Motor neuron (in vitro differentiated cells): ENCODE measurements around the gene HNRNPF. TPM values are rescaled to one million over a fixed set of nuclear protein-coding genes. Genes with fewer than 3 reads are reported as not detected.

Experiments used
- ATAC-seq, 8 experiments: fragments of 200-7000 bp; cut with Tn5 transposase; replicated peaks in 6 of 8; 2 replicates each; pipeline ENCODE4 v1.8.0; 2021; ENCODE audit warnings: mild to moderate bottlenecking in 8 of 8, moderate library complexity in 8 of 8
- H3K27ac ChIP-seq, 2 donors: fragments of 250-450 bp; sonication (Bioruptor Pico); 2 replicates each; pipeline ENCODE4 v1.9.0; 2021; ENCODE audit warnings: antibody characterized with exemption in 2 of 2, mild to moderate bottlenecking in 2 of 2, moderate library complexity in 1 of 2
- H3K4me1 ChIP-seq, 2 donors: fragments of 250-450 bp; sonication (Bioruptor Pico); replicated peaks in 1 of 2; 2 replicates each; pipeline ENCODE4 v1.6.1; 2021; ENCODE audit warnings: antibody characterized with exemption in 2 of 2, mild to moderate bottlenecking in 2 of 2, moderate library complexity in 1 of 2
- H3K4me3 ChIP-seq, 5 donors: fragments of 250-450 bp; sonication (Bioruptor Pico); 2 replicates each; pipeline ENCODE4 v1.9.0; 2021; ENCODE audit warnings: antibody characterized with exemption in 5 of 5, mild to moderate bottlenecking in 5 of 5, moderate library complexity in 4 of 5
- WGBS, 10 experiments: fragments of 450-650 bp; shearing (Covaris generic); methylation state at CpG; one replicate each; pipeline ENCODE4 v1.0.0; 2022; 5-methylcytosine and 5-hydroxymethylcytosine counted together
- in situ Hi-C, 9 experiments: fragments of 400-800 bp; cut with MboI; loops; one replicate each; pipeline ENCODE4 v1.15.0; 2021; ENCODE audit warnings: low sequenced_read_pairs in 9 of 9, low pct_unique_long_range_greater_than_20kb in 2 of 9; ENCODE audit not compliant: unreplicated experiment in 9 of 9
- total RNA-seq, 8 experiments: library from RNA; unstranded; fragments of 300-600 nt; gene quantifications; 2 replicates each; pipeline versions ENCODE4 v1.2.3 to v1.2.4, GENCODE V29; 2022

HNRNPF gene
- total RNA-seq, 8 experiments from 2014 or later: 60.5 to 204 (median 122) TPM

DNA sequence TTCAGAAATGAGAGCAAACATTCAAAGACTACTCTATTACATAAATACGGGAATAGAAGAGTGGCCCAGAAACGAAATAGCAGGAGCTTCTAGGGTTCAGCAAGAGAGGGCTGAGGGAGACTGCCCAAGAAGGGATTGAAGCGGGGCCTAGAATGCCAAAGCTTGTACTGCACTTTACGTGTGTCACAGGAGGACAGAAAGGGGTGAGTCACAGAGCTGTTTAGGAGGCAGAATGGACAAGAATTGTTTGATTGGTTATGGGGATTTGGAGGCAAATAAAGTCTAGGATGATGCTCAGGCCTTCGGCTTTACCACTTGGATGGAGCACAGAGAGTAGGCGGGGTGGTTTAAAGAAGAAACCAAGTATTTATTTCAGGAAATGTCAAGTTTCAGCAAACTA lies 48.9 kb downstream of the HNRNPF start:
- in situ Hi-C loops: no loop called here
- 50 to 100% (median 88%) methylated on average over 2 to 6 of the region's 6 CpGs for WGBS, 10 experiments
- no peak overlapping the region for H3K27ac ChIP-seq
- H3K4me1 ChIP-seq: no peaks in the 10 kb centered on the region
- no peak overlapping the region for H3K4me3 ChIP-seq
- ATAC-seq: no peak

DNA sequence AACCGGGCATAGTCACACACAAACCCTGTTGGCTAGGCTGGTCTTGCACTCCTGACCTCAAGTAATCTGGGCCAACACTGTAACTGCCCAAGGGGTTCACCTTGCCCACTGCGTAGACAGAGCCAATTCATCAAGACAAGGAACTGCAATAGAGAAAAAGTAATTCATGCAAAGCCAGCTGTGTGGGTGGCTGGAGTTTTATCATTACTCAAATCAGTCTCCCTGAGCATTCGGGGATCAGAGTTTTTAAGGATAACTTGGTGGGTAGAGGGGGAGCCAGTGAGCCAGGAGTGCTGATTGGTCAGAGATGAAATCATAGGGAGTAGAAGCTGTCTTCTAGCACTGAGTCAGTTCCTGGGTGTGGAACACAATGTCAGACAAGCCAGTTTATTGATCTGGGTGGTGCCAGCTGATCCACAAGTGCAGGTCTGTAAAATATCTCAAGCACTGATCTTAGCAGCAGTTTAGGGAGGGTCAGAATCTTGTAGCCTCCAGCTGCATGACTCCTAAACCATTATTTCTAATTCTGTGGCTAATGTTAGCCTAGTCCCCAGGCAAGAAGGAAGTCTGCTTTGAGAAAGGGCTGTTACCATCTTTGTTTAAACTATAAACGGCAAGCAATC lies 53.1 kb downstream of the HNRNPF start:
- WGBS, 10 experiments: 6 to 54% (median 34%) methylated on average over 1 to 3 of the region's 4 CpGs; no CpG with 5 or more reads in 4 of the 10 experiments
- ATAC-seq: peak; percentile 54 to 97 (median 76)
- no peak overlapping the region for H3K4me3 ChIP-seq
- H3K27ac ChIP-seq: no peak overlapping the region
- no peaks in the 10 kb centered on the region for H3K4me1 ChIP-seq
- in situ Hi-C loops: no loop called here

DNA sequence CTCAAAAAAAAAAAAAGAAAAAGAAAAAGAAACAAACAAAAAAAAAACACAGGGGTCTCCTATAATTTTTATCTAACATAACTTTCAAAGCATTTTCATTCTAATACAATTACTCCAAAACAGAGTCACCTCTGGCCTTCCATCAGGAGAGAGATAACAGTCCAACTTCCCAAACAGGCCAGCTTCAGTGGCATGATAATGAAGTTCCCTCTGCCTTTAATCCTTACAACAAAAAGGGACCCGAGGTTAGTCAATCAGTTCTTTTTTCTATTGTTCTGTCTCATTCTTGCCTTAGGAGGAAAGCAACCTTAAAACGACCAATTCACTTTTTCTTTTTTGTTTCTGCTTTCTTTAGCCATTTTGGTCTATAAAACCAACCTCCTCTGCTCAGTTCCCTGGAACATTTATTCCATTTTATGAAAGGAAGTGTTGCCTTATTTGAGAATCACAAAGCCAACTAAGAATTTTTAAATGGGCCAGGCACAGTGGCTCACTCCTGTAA lies 54.1 kb downstream of the HNRNPF start:
- no peak overlapping the region for H3K27ac ChIP-seq
- WGBS, 10 experiments: 0 to 14% (median 0%) methylated on average over 1 to 2 of the region's 2 CpGs
- H3K4me1 ChIP-seq: no peaks in the 10 kb centered on the region
- ATAC-seq: no peak
- in situ Hi-C loops: no loop called here
- H3K4me3 ChIP-seq: no peak overlapping the region

DNA sequence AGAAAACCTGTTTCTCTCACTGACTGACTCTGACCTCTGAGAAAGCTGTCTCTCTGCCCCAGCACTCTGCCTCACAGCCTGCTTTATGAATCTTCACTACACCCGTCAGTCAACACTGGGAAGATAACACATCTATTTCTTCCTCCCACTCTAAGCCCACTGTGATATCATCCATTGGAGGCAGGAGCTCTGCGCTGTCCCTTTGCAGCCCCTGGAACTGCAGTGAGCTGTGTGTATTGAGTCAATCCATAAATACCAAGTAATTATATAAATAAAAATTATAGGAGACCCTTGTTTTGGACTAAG lies 54.7 kb downstream of the HNRNPF start:
- H3K4me3 ChIP-seq: no peak overlapping the region
- 56 to 90% (median 69%) methylated on average over 1 to 2 of the region's 2 CpGs; no CpG with 5 or more reads in 5 of the 10 experiments for WGBS, 10 experiments
- H3K27ac ChIP-seq: no peak overlapping the region
- peak in 5 of 8 experiments; percentile 41 to 67 (median 48) for ATAC-seq
- in situ Hi-C loops: no loop called here
- H3K4me1 ChIP-seq: no peaks in the 10 kb centered on the region

DNA sequence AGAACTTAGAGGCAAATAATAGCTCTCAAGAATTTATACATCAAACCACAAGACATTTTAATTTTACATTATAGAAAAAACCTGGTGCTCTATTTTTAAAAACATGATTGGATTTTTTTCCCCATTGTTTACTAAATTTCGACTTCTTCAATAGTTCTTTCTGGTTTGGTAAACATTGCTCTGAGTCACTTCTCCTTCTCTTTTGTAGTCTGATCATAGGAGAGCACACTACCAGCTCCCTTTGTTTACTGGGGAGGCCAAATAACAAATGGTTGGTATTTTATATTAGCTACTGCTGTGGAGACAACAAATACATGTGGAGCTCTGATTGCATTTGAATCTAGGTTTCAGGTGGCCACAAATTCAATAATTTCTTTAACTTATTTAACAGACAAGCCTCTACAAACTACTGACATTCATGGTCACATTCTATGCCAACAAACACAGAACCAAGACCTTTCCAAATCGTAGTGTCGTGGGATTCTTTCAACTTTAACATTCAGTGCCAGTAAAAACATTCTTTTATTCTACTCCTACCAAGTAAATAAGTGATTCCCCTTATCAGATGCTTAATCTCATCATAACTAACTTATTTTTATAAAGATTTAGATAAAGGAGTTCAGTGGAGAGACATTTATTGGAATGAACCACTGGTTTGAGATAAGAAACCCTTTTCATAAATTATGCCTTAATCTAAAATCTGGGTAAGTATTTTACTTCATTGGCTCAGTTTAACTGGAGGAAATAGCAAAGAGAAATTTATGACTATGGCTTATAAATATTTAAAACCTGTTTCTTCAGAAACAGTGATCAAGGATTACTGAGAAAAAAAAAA lies 55.3 kb downstream of the HNRNPF start:
- Histone ChIP-seq H3K4me3 (no peak overlapping the region), H3K27ac (no peak overlapping the region), H3K4me1 (no peaks in the 10 kb centered on the region)
- in situ Hi-C loops: no loop called here
- WGBS, 10 experiments: 0 to 67% (median 45%) methylated on average over 1 to 3 of the region's 3 CpGs; no CpG with 5 or more reads in 1 of the 10 experiments
- ATAC-seq: peak in 1 of 8 experiments; percentile 57

DNA sequence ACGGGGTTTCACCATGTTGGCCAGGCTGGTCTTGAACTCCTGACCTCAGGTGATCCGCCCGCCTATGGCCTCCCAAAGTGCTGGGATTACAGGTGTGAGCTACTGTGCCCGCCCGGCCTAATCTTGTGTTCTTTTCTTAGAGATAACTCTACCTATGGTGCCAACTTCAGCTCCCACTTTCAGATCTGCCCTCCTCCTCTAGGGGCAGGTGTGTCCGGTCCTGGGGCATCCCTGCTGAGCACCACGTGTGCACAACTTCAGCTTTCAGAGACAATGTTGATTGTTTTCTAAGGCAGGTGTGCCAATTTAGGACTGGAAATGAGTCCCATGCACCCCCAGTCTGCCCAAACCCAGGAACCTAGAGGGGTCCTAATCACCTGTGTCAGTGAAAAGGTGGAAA lies 56.0 kb downstream of the HNRNPF start:
- WGBS, 10 experiments: 60 to 89% (median 81%) methylated on average over 1 to 6 of the region's 7 CpGs; no CpG with 5 or more reads in 5 of the 10 experiments
- Histone ChIP-seq H3K27ac (no peak overlapping the region), H3K4me3 (no peak overlapping the region), H3K4me1 (no peaks in the 10 kb centered on the region)
- no peak for ATAC-seq
- in situ Hi-C loops: no loop called here

DNA sequence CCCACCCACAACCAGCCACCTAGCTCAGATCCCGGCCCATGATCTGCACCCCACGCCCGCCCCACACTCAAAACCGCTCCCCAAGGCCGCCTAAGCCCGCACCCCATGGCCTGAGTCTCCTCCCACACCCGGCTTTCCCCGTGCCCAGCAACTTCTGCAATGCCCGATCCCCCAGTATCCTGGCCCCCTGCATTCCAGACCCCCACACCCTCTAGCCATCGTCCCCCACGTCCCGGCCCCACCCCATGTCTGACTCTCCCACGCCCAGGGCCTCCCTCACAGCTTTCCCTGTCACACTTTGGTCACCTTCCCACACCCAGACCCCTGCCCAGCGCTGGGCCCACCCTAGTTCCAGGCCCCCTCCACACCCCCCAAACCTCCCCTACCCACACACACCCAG lies 57.7 kb downstream of the HNRNPF start:
- in situ Hi-C loops: no loop called here
- ATAC-seq: no peak
- Histone ChIP-seq H3K4me1 (no peaks in the 10 kb centered on the region), H3K4me3 (no peak overlapping the region), H3K27ac (no peak overlapping the region)
- no CpG with 5 or more reads among the region's 14 CpGs for WGBS, 10 experiments

DNA sequence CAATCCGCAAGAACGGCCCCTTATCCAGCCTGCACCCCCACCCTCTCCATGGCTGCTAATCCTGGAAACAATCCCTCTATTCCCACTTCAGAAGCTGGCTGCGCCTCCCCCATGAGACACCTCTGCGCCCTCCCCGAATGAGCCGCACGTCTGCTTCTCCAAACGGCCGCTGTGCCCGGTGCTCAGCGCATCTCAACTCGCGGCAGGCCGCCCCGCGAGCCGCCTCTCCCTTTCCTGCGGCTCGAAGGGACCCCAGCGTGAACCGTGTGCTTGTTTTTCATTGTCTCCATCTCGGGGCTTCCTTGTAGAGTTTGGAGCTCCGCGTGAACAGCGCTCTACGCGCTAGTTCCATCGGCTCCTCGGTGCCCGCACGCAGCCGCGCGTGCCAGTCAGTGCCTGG lies 58.3 kb downstream of the HNRNPF start:
- no peak overlapping the region for H3K4me3 ChIP-seq
- in situ Hi-C loops: no loop called here
- ATAC-seq: no peak
- 78 to 100% (median 89%) methylated on average over 2 to 11 of the region's 34 CpGs; no CpG with 5 or more reads in 6 of the 10 experiments for WGBS, 10 experiments
- no peak overlapping the region for H3K27ac ChIP-seq
- H3K4me1 ChIP-seq: no peaks in the 10 kb centered on the region

DNA sequence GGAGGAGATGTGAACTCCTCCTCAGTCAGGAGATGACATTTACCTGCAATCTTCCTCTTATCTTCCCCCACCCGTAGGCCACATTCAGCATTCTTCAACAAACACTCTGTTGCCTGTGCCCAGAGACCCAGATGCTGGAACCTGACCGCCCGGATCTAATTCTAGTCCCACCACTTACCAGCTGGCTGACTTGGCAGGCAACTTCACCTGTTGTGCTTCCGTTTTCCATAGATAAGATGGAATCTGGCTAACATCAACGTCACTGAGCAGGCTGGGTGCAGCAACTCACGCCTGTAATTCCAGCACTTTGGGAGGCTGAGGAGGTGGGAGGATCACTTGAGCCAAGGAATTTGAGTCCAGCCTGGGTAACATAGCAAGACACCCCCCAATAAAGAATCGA lies 58.8 kb downstream of the HNRNPF start:
- Histone ChIP-seq H3K27ac (no peak overlapping the region), H3K4me3 (no peak overlapping the region), H3K4me1 (no peaks in the 10 kb centered on the region)
- ATAC-seq: no peak
- in situ Hi-C loops: no loop called here
- 35 to 96% (median 80%) methylated on average over 1 to 6 of the region's 7 CpGs; no CpG with 5 or more reads in 3 of the 10 experiments for WGBS, 10 experiments

DNA sequence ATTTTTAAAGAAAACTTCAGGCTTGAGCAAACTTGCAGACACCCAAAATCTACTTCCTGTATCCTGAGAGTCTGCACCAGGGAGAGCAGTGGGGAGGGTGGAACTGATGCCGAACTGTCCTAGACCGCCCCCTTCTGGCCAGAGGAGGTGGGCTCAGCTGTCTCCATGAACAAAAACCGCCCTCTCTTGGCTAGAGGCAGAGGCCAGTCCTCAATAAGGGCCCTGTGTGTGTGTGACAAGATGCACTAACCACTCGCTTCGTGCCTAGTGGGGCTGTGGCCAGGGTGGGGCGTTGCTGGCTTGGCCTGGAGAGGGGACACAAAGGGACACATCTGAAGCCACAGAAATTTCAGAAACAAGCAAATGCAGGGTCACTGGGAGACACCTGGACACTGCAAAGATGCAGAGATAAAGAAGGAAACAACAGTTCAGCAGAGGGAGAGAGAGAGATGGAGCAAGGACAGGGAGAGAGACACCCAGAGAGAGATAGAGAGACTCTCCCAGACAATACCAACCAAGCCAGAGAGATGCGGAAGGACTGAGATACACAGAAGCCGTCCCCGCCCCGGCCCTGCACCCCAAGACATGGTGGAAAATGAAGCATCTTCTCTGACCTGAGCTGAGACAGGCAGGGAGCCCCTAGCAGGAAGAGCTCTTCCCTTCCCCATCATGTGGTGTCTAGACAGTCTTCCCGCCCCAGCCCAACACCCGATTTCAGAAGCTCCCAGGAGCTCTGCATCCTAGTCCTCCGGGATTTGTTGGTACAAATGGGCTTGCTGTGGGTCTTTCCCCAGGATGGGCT lies 60.3 kb downstream of the HNRNPF start:
- in situ Hi-C loops: no loop called here
- Histone ChIP-seq H3K4me1 (no peaks in the 10 kb centered on the region), H3K27ac (no peak overlapping the region), H3K4me3 (no peak overlapping the region)
- 0 to 100% (median 49%) methylated on average over 2 to 8 of the region's 13 CpGs; no CpG with 5 or more reads in 2 of the 10 experiments for WGBS, 10 experiments
- peak; percentile 97 to 100 (median 99) for ATAC-seq

DNA sequence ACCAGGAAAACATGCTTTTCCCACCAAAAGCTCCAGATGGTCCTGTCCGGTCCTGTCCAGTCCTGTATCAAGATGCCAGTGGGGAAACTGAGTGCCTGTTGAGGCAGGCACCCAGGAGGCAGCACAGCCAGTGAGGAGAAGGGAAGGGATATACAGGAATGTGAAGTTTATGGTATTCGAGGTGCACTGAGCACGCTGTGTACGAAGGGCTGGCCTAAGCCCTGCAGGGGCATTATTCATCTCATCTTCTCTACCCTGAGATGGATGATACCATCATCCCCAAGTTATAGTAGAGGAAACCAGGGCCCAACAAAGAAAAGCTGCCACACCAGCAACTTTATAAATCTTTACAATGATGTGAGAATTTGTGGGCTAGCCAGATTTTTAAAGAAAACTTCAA lies 61.0 kb downstream of the HNRNPF start:
- in situ Hi-C loops: no loop called here
- 90 to 100% (median 100%) methylated on average over 1 to 2 of the region's 4 CpGs; no CpG with 5 or more reads in 6 of the 10 experiments for WGBS, 10 experiments
- no peak overlapping the region for H3K27ac ChIP-seq
- no peaks in the 10 kb centered on the region for H3K4me1 ChIP-seq
- peak in 1 of 8 experiments; percentile 38 for ATAC-seq
- H3K4me3 ChIP-seq: no peak overlapping the region

DNA sequence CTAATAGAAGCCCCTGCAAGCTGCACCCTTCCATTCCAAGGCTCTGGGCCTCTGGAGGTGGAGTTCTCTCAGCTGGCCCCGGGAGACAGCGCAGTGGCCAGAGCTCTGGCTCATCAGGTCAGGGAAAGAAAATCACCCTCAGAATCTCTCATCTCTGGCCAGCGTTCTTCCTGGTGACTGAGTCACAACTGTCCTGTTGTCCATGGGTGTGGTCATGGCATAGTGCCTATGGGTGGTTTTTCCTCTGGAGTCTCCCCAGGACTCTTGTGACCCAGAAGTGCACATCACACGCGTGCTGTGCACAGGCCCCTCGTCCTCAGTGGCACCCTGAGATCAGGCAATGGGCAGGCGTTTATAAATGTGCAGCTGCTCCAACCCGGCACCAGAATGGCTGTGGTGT lies 64.9 kb downstream of the HNRNPF start:
- in situ Hi-C loops: no loop called here
- H3K4me1 ChIP-seq: no peaks in the 10 kb centered on the region
- 18 to 100% (median 83%) methylated on average over 1 to 4 of the region's 8 CpGs; no CpG with 5 or more reads in 4 of the 10 experiments for WGBS, 10 experiments
- no peak overlapping the region for H3K27ac ChIP-seq
- ATAC-seq: peak in 2 of 8 experiments; percentile 27 to 43
- H3K4me3 ChIP-seq: no peak overlapping the region

DNA sequence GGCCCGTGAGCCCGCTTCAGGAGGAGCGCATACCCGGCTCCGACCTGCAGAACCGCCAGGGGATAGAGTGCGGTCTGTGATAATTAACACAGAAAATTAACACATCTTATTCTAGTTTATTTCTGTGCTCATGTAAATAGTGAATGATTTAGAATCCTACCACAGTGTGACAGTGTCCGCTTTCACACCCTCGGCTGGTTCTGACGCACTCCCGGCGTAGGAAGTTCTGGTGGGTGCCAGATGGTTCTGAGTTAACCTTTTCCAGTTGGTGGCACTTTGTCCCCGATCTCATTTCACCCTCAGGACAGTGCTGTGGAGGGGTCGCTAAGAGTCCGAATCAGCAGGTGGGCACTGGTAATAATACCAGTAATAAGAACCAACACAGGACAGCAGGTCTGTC lies 65.9 kb downstream of the HNRNPF start:
- in situ Hi-C loops: no loop called here
- no peak for ATAC-seq

More for the DNA sequence above, 65.9 kb downstream of the HNRNPF start:
- Histone ChIP-seq H3K4me3 (no peak overlapping the region), H3K4me1 (peaks cover 0 to under 1% of the 10 kb centered on the region in 2 donors), H3K27ac (no peak overlapping the region)
- 77 to 100% (median 96%) methylated on average over 1 to 8 of the region's 15 CpGs; no CpG with 5 or more reads in 4 of the 10 experiments for WGBS, 10 experiments
